Endodermal cell (in vitro differentiated cells): ENCODE data around the gene INSC. TPM values are rescaled to one million over a fixed set of nuclear protein-coding genes. Genes with fewer than 3 reads are reported as not detected.

Source experiments
- DNase-seq: peaks from one replicate; pipeline ENCODE4 v3.0.0-alpha.2; 2017
- H3K27ac ChIP-seq: 2 replicates; pipeline ENCODE4 v1.5.1; 2013; ENCODE audit warnings: mild to moderate bottlenecking, low read depth, low read length, moderate library complexity
- H3K27me3 ChIP-seq: 2 replicates; pipeline ENCODE4 v1.6.1; 2013; ENCODE audit warnings: mild to moderate bottlenecking, low read length, moderate library complexity; ENCODE audit not compliant: insufficient read depth, control insufficient read depth, poor library complexity, severe bottlenecking
- H3K36me3 ChIP-seq: 2 replicates; pipeline ENCODE4 v1.7.0; 2013; ENCODE audit warnings: mild to moderate bottlenecking, low read length, moderate library complexity; ENCODE audit not compliant: control insufficient read depth, insufficient read depth
- H3K4me1 ChIP-seq: one replicate; pipeline ENCODE4 v1.7.0; 2013; ENCODE audit warnings: low read length; ENCODE audit not compliant: control insufficient read depth, insufficient read depth
- H3K4me3 ChIP-seq: 2 replicates; pipeline ENCODE4 v1.5.1; 2013; ENCODE audit warnings: mild to moderate bottlenecking, low read length, moderate library complexity
- H3K9ac ChIP-seq: 2 replicates; pipeline ENCODE4 v1.6.1; 2013; ENCODE audit warnings: mild to moderate bottlenecking, low read length, moderate library complexity; ENCODE audit not compliant: poor library complexity, severe bottlenecking; ENCODE audit errors: extremely low read depth
- H3K9me3 ChIP-seq: 2 replicates; pipeline ENCODE4 v1.6.1; 2013; ENCODE audit warnings: mild to moderate bottlenecking, low read length, moderate library complexity; ENCODE audit not compliant: control insufficient read depth
- H3K27ac Mint-ChIP-seq: 2 replicates; pipeline ENCODE4 v1.8.0; 2020; ENCODE audit warnings: mixed read lengths
- H3K27me3 Mint-ChIP-seq: 2 replicates; pipeline ENCODE4 v1.8.0; 2021; ENCODE audit warnings: mild to moderate bottlenecking, mixed read lengths; ENCODE audit not compliant: insufficient read depth
- H3K36me3 Mint-ChIP-seq: 2 replicates; pipeline ENCODE4 v1.8.0; 2020; ENCODE audit warnings: low read depth, mixed read lengths
- H3K4me1 Mint-ChIP-seq: 2 replicates; pipeline ENCODE4 v1.8.0; 2020; ENCODE audit warnings: mixed read lengths
- H3K4me3 Mint-ChIP-seq: 2 replicates; pipeline ENCODE4 v1.8.0; 2020; ENCODE audit warnings: mild to moderate bottlenecking, moderate library complexity, mixed read lengths
- H3K9me3 Mint-ChIP-seq: 2 replicates; pipeline ENCODE4 v1.8.0; 2020; ENCODE audit warnings: mild to moderate bottlenecking, mixed read lengths
- WGBS, 2 experiments: methylation state at CpG; one replicate each; pipeline versions ENCODE4 v1.1.5 to v1.1.7; 2013; ENCODE audit warnings: missing lambda C conversion rate in 2 of 2, mixed read lengths in 1 of 2; ENCODE audit not compliant: insufficient coverage in 1 of 2, insufficient read length in 1 of 2; 5-methylcytosine and 5-hydroxymethylcytosine counted together
- total RNA-seq, 2 donors: library from RNA; stranded (reverse); fragmentation: NEBNext Ultra II Directional in 1 of 2; extraction: Animal tissue kit (Norgen Biotek cat#: 25700) in 1 of 2; gene quantifications; 2 replicates in 1 of 2; 3 replicates in 1 of 2; pipeline ENCODE4 v1.2.1, GENCODE V29; 2021
- TF ChIP-seq, protein P1 (sequence below): fragments of 200-600 bp; sonication (generic); conservative IDR thresholded peaks from 2 replicates; pipeline ENCODE4 v1.5.0; 2021; ENCODE audit warnings: antibody characterized with exemption, mild to moderate bottlenecking

INSC gene
- total RNA-seq, 2 donors from 2014 or later: not detected

DNA sequence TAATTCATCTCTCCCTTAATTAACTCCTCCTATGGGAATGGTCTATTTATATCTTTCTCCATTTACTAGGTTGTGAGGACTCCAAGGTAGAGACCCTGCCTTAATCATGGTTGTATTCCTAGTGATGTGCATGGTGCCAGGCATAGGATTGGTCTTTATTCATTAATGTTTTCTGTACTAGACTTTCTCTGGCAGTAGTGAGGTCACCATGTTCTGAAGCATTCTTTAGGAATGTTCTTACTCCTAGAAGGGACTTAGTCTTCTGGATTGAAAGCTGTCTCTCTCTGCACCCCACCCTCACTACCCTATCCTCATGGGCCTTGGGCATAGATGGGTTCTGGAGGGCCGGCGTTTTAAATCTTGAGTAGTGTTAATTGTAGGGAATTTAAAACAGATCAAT, 10.6 kb upstream of the INSC start:
- Mint-ChIP-seq H3K27me3 (peaks cover 6% of the 10 kb centered on the region), H3K4me3 (no peak overlapping the region), H3K4me1 (peaks cover 5% of the 10 kb centered on the region), H3K36me3 (no peaks in the 10 kb centered on the region), H3K27ac (no peak overlapping the region), H3K9me3 (peaks cover 3% of the 10 kb centered on the region)
- DNase-seq: no peak
- Histone ChIP-seq H3K9ac (no peak overlapping the region), H3K27ac (no peak overlapping the region), H3K36me3 (no peaks in the 10 kb centered on the region), H3K4me3 (no peak overlapping the region), H3K9me3 (no peaks in the 10 kb centered on the region), H3K27me3 (peaks cover 4% of the 10 kb centered on the region), H3K4me1 (no peaks in the 10 kb centered on the region)
- TF ChIP-seq, protein P1, sequence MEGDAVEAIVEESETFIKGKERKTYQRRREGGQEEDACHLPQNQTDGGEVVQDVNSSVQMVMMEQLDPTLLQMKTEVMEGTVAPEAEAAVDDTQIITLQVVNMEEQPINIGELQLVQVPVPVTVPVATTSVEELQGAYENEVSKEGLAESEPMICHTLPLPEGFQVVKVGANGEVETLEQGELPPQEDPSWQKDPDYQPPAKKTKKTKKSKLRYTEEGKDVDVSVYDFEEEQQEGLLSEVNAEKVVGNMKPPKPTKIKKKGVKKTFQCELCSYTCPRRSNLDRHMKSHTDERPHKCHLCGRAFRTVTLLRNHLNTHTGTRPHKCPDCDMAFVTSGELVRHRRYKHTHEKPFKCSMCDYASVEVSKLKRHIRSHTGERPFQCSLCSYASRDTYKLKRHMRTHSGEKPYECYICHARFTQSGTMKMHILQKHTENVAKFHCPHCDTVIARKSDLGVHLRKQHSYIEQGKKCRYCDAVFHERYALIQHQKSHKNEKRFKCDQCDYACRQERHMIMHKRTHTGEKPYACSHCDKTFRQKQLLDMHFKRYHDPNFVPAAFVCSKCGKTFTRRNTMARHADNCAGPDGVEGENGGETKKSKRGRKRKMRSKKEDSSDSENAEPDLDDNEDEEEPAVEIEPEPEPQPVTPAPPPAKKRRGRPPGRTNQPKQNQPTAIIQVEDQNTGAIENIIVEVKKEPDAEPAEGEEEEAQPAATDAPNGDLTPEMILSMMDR: no peak
- WGBS, 2 experiments: no CpG with 5 or more reads among the region's 2 CpGs

DNA sequence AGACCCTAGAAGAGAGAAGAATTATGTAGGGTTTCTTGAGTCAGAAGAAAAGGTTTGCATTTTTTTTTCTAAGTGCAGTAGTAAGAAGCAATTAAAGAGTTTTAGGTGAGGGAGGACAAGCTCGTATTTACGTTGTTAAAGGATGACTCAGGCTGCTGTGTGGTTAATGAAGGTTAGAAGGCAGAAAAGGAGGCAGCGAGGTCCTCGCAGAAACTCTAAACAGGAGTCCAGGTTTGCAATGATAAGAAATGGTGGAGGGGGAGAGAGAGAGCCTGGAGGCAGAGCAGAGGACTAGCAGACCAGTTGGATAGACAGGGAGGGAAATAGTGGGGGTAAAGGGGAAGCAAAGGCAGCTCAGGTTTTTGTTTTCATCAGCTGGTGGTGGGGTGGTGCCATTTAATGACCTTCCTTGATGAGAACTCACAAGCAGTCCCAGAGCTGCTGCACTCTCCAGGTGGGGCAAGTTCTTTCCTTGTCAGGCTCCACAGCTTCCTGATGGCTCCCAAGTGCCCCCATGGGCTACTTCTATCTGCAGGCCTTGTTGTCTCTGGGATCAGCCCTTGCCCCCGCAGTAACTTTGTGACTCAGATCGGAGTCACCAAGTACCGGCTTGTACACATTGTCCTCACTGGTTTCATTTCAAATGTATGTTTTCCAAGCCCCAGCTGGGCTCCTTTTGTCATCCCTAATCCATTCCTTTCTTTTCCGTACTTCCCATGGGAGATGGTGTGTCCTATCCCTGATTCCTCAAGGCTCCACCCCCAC, 8.3 kb upstream of the INSC start:
- TF ChIP-seq, protein P1: no peak
- DNase-seq: no peak
- Histone ChIP-seq H3K27ac (no peak overlapping the region), H3K9me3 (no peaks in the 10 kb centered on the region), H3K27me3 (no peaks in the 10 kb centered on the region), H3K4me3 (no peak overlapping the region), H3K36me3 (no peaks in the 10 kb centered on the region), H3K9ac (no peak overlapping the region), H3K4me1 (no peaks in the 10 kb centered on the region)
- Mint-ChIP-seq H3K4me1 (peaks cover 5% of the 10 kb centered on the region), H3K36me3 (no peaks in the 10 kb centered on the region), H3K27ac (no peak overlapping the region), H3K27me3 (peaks cover 8% of the 10 kb centered on the region), H3K4me3 (no peak overlapping the region), H3K9me3 (peaks cover 3% of the 10 kb centered on the region)
- WGBS, 2 experiments: 84 to 87% methylated on average over 8 of the region's 8 CpGs

- 50 to 84% methylated on average over 2 to 4 of the region's 4 CpGs for WGBS, 2 experiments
- TF ChIP-seq, protein P1: no peak
- H3K4me3 Mint-ChIP-seq: no peak overlapping the region
These were observed 6.8 kb upstream of the INSC start for GRCh38 chr11:15107730-15108515.

More at GRCh38 chr11:15107730-15108515, 6.8 kb upstream of the INSC start:
- no peaks in the 10 kb centered on the region for H3K4me1 ChIP-seq
- H3K36me3 ChIP-seq: no peaks in the 10 kb centered on the region
- no peak overlapping the region for H3K4me3 ChIP-seq
- Mint-ChIP-seq H3K27ac (no peak overlapping the region), H3K9me3 (peaks cover under 1% of the 10 kb centered on the region), H3K36me3 (no peaks in the 10 kb centered on the region), H3K27me3 (peaks cover 13% of the 10 kb centered on the region), H3K4me1 (peaks cover 5% of the 10 kb centered on the region)
- H3K9ac ChIP-seq: no peak overlapping the region
- no peaks in the 10 kb centered on the region for H3K9me3 ChIP-seq
- H3K27me3 ChIP-seq: peaks cover 3% of the 10 kb centered on the region
- no peak for DNase-seq
- no peak overlapping the region for H3K27ac ChIP-seq
